Activated naive CD8-positive, alpha-beta T cell (primary cell): Measurements from ENCODE around the gene RINT1.

Experiments
- H3K27ac Mint-ChIP-seq: one replicate; pipeline ENCODE4 v1.8.0; 2021; ENCODE audit warnings: mixed read lengths
- H3K27me3 Mint-ChIP-seq: one replicate; pipeline ENCODE4 v1.8.0; 2021; ENCODE audit warnings: mixed read lengths
- H3K36me3 Mint-ChIP-seq: one replicate; pipeline ENCODE4 v1.8.0; 2021; ENCODE audit warnings: mixed read lengths
- H3K4me1 Mint-ChIP-seq: one replicate; pipeline ENCODE4 v1.8.0; 2021; ENCODE audit warnings: low read depth, mixed read lengths
- H3K4me3 Mint-ChIP-seq: one replicate; pipeline ENCODE4 v1.8.0; 2021; ENCODE audit warnings: mild to moderate bottlenecking, mixed read lengths
- H3K9me3 Mint-ChIP-seq: one replicate; pipeline ENCODE4 v1.8.0; 2021; ENCODE audit warnings: low read depth, mixed read lengths

The RINT1 gene

GRCh38 chr7:105600720-105601550, 68.9 kb downstream of the RINT1 start:
- H3K27me3 Mint-ChIP-seq, result peaks cover 11% of the 10 kb centered on the region
- H3K36me3 Mint-ChIP-seq, result no peaks in the 10 kb centered on the region

GRCh38 chr7:105602325-105603305, 70.6 kb downstream of the RINT1 start:
- Mint-ChIP-seq H3K9me3 (no peaks in the 10 kb centered on the region), H3K27me3 (peaks cover 9% of the 10 kb centered on the region), H3K36me3 (no peaks in the 10 kb centered on the region)

More at GRCh38 chr7:105600720-105601550, 68.9 kb downstream of the RINT1 start:
- Mint-ChIP-seq H3K4me1 (no peaks in the 10 kb centered on the region), H3K27ac (no peak overlapping the region), H3K9me3 (no peaks in the 10 kb centered on the region), H3K4me3 (no peak overlapping the region)

GRCh38 chr7:105610165-105610930, 78.3 kb downstream of the RINT1 start:
- Mint-ChIP-seq H3K4me3 (no peak overlapping the region), H3K36me3 (peaks cover 4% of the 10 kb centered on the region), H3K9me3 (no peaks in the 10 kb centered on the region), H3K4me1 (no peaks in the 10 kb centered on the region), H3K27me3 (no peaks in the 10 kb centered on the region), H3K27ac (no peak overlapping the region)

More at GRCh38 chr7:105602325-105603305, 70.6 kb downstream of the RINT1 start:
- Mint-ChIP-seq H3K27ac (no peak overlapping the region), H3K4me3 (no peak overlapping the region), H3K4me1 (no peaks in the 10 kb centered on the region)

DNA sequence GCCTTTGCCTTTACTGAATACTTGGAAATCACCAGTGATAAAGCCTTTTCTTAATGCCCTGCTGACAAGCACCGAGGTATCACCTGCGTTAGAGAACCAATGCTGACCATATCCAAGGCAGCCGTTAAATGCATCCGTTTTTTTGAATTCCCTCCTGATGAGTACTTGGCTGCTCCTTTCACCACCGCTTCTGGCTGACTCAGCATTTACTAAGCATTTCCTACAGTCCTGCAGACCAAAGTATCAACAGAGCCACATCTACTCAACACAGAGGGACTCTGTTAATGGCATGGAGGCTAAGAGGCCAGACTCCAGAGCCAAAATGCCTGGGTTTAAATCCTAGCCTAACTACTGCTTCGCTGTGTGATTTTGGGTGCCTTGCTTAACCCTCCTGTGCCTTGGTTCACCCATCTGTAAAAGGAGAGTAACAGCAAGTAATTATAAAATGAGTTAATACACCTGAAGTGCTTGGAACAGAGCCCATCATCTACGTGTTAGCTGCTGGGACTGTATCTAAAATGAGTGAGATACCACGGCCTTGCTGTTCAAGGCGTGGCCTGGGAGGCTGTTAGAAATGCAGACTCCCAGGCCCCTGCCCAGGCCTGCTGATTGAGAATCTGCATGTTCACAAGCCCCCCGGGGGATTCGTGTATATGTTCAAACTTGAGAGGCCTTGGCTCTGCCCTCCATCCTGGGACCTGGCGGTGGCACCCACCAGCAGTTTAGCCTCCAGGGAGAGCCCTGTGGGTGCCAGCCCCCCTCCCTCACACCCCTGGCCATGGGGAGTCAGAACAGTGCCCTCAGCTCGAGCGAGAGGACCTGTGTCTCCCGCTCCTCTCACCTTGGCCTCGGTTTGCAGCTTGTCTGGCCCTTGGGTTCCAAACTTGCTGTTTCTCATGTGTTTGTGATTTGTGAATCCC, 80.1 kb downstream of the RINT1 start:
- Mint-ChIP-seq H3K36me3 (peaks cover 4% of the 10 kb centered on the region), H3K4me1 (no peaks in the 10 kb centered on the region), H3K4me3 (no peak overlapping the region), H3K27ac (no peak overlapping the region), H3K9me3 (no peaks in the 10 kb centered on the region), H3K27me3 (no peaks in the 10 kb centered on the region)

- Mint-ChIP-seq H3K27ac (no peak overlapping the region), H3K36me3 (peaks cover 4% of the 10 kb centered on the region), H3K4me3 (no peak overlapping the region), H3K27me3 (no peaks in the 10 kb centered on the region), H3K9me3 (no peaks in the 10 kb centered on the region), H3K4me1 (no peaks in the 10 kb centered on the region)
These were observed 80.8 kb downstream of the RINT1 start for GRCh38 chr7:105612806-105613205.

DNA sequence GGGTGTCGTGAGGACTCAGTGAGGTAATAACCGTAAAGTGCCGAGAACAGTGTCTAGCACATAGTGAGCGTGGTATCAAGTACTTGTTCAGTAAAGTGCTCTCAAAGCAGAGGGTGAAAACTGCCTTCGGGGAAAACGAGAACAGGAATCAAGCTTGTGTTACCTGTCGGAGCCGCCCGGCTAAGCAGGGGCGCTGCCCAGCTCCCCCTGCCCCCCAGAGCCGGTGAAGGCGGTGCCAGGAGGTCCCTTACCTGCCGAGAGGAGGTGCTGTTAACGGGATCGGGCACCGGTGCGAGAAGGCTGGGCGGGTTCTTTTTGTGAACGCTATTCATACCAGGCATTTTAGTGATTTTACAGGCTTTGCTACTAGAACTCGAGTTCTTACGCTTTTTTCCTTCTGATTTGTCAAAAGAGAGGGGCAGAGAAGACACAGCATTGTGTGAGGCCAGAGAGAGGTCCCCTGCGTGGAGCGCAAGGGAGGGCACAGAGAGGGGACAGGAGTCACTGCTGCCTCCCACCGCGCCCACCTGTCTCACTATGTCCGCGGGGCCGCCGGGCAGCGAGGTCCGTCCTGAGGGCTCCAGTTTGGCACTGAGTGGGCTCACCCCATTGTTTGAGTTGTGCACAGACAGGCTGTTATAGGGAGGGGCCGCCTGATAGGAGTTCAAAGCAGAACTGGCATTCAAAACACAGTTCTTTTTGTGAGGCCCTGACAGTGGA, 81.8 kb downstream of the RINT1 start:
- Mint-ChIP-seq H3K9me3 (no peaks in the 10 kb centered on the region), H3K27me3 (no peaks in the 10 kb centered on the region), H3K4me3 (no peak overlapping the region), H3K4me1 (no peaks in the 10 kb centered on the region), H3K27ac (no peak overlapping the region), H3K36me3 (peaks cover 4% of the 10 kb centered on the region)

- H3K4me1 Mint-ChIP-seq, result no peaks in the 10 kb centered on the region
- H3K4me3 Mint-ChIP-seq, result no peak overlapping the region
- peaks cover 4% of the 10 kb centered on the region for H3K36me3 Mint-ChIP-seq
- no peaks in the 10 kb centered on the region for H3K27me3 Mint-ChIP-seq
- H3K9me3 Mint-ChIP-seq, result no peaks in the 10 kb centered on the region
- no peak overlapping the region for H3K27ac Mint-ChIP-seq
These were observed 82.4 kb downstream of the RINT1 start for GRCh38 chr7:105614341-105614840.
